Mucosa of stomach (tissue), 1 donor: ENCODE measurements around the gene NFE2.
"Not testable (repeated sequence)": the region's sequence is repeated elsewhere in the genome, so short reads cannot be mapped to it uniquely, and the experiment has no call there.

Experiments used
- H3K27me3 ChIP-seq: one replicate; pipeline ENCODE4 v1.7.0; 2013; ENCODE audit warnings: mild to moderate bottlenecking, low read length; ENCODE audit not compliant: control insufficient read depth, insufficient read depth
- H3K36me3 ChIP-seq: one replicate; pipeline ENCODE4 v1.7.0; 2013; ENCODE audit warnings: low read length; ENCODE audit not compliant: control insufficient read depth, insufficient read depth
- H3K4me1 ChIP-seq: one replicate; pipeline ENCODE4 v1.7.0; 2013; ENCODE audit warnings: mild to moderate bottlenecking, low read length; ENCODE audit not compliant: control insufficient read depth, insufficient read depth
- H3K4me3 ChIP-seq: one replicate; pipeline ENCODE4 v1.7.0; 2013; ENCODE audit warnings: low read length
- H3K9ac ChIP-seq: one replicate; pipeline ENCODE4 v1.7.0; 2013; ENCODE audit warnings: mild to moderate bottlenecking, low read length, moderate library complexity
- H3K9me3 ChIP-seq: one replicate; pipeline ENCODE4 v1.7.0; 2013; ENCODE audit warnings: mild to moderate bottlenecking, low read length, moderate library complexity; ENCODE audit not compliant: control insufficient read depth
- donor health status: Pancreatic carcinoma.

Gene NFE2

GRCh38 chr12:54329759-54330158 is 28.9 kb upstream of the NFE2 start:
- peaks cover 23% of the 10 kb centered on the region for H3K4me1 ChIP-seq
- H3K27me3 ChIP-seq = no peaks in the 10 kb centered on the region
- no peak overlapping the region for H3K4me3 ChIP-seq
- no peak overlapping the region for H3K9ac ChIP-seq
- H3K36me3 ChIP-seq = no peaks in the 10 kb centered on the region
- H3K9me3 ChIP-seq = no peaks in the 10 kb centered on the region

- Histone ChIP-seq H3K36me3 (no peaks in the 10 kb centered on the region), H3K9me3 (no peaks in the 10 kb centered on the region), H3K9ac (no peak overlapping the region), H3K27me3 (no peaks in the 10 kb centered on the region), H3K4me1 (peaks cover 27% of the 10 kb centered on the region), H3K4me3 (no peak overlapping the region)
Measured at GRCh38 chr12:54328595-54329337, 28.0 kb upstream of the NFE2 start.

- H3K9ac ChIP-seq = peak overlapping the region; percentile 96
- not testable (repeated sequence) for H3K9me3 ChIP-seq, H3K27me3 ChIP-seq, H3K36me3 ChIP-seq
- peaks cover 23% of the 10 kb centered on the region for H3K4me1 ChIP-seq
- H3K4me3 ChIP-seq = peak overlapping the region; percentile 93
Measured at GRCh38 chr12:54325442-54326109, 24.8 kb upstream of the NFE2 start.

- Histone ChIP-seq H3K4me3 (peak within 1 kb of the TSS; percentile 93), H3K9me3 (no peaks in the 10 kb centered on the region), H3K36me3 (no peaks in the 10 kb centered on the region), H3K9ac (peak within 1 kb of the TSS; percentile 96), H3K27me3 (no peaks in the 10 kb centered on the region), H3K4me1 (peaks cover 20% of the 10 kb centered on the region)
Measured at GRCh38 chr12:54324617-54325441, 24.0 kb upstream of the NFE2 start, which contains the start of gene COPZ1. Gene COPZ1, plus strand, starts transcription at chr12:54325131. Its CDS starts 33 bp downstream, at chr12:54325164.

GRCh38 chr12:54321363-54321762 is 20.5 kb upstream of the NFE2 start:
- Histone ChIP-seq H3K4me3 (no peak overlapping the region), H3K4me1 (peaks cover 4% of the 10 kb centered on the region), H3K9me3 (no peaks in the 10 kb centered on the region), H3K9ac (no peak overlapping the region), H3K27me3 (no peaks in the 10 kb centered on the region), H3K36me3 (no peaks in the 10 kb centered on the region)

GRCh38 chr12:54312309-54312708 is 11.5 kb upstream of the NFE2 start:
- H3K9me3 ChIP-seq, H3K4me1 ChIP-seq, H3K9ac ChIP-seq, H3K27me3 ChIP-seq, H3K4me3 ChIP-seq, H3K36me3 ChIP-seq: not testable (repeated sequence)

GRCh38 chr12:54311051-54311450 is 10.2 kb upstream of the NFE2 start:
- H3K9me3 ChIP-seq = no peaks in the 10 kb centered on the region
- peaks cover 10% of the 10 kb centered on the region for H3K4me1 ChIP-seq
- H3K9ac ChIP-seq = no peak overlapping the region
- no peaks in the 10 kb centered on the region for H3K27me3 ChIP-seq
- H3K36me3 ChIP-seq = no peaks in the 10 kb centered on the region
- H3K4me3 ChIP-seq = no peak overlapping the region

GRCh38 chr12:54306925-54307741 is 6.3 kb upstream of the NFE2 start:
- Histone ChIP-seq H3K36me3 (no peaks in the 10 kb centered on the region), H3K4me1 (peaks cover 26% of the 10 kb centered on the region), H3K27me3 (peaks cover 5% of the 10 kb centered on the region), H3K9ac (no peak overlapping the region), H3K9me3 (no peaks in the 10 kb centered on the region), H3K4me3 (no peak overlapping the region)

GRCh38 chr12:54304187-54304810 is 3.5 kb upstream of the NFE2 start:
- Histone ChIP-seq H3K9me3 (no peaks in the 10 kb centered on the region), H3K4me3 (no peak overlapping the region), H3K4me1 (peaks cover 40% of the 10 kb centered on the region), H3K27me3 (peaks cover 20% of the 10 kb centered on the region), H3K36me3 (no peaks in the 10 kb centered on the region), H3K9ac (peak overlapping the region; percentile 51)

- no peak overlapping the region for H3K4me3 ChIP-seq
- H3K36me3 ChIP-seq = no peaks in the 10 kb centered on the region
- H3K9ac ChIP-seq = no peak overlapping the region
- peaks cover 40% of the 10 kb centered on the region for H3K4me1 ChIP-seq
- H3K9me3 ChIP-seq = no peaks in the 10 kb centered on the region
- H3K27me3 ChIP-seq = peaks cover 20% of the 10 kb centered on the region
Measured at GRCh38 chr12:54303640-54304039, 2.8 kb upstream of the NFE2 start.

GRCh38 chr12:54301428-54302048 is 723 bp upstream of the NFE2 start:
- Histone ChIP-seq H3K36me3 (no peaks in the 10 kb centered on the region), H3K9me3 (no peaks in the 10 kb centered on the region), H3K4me1 (peaks cover 30% of the 10 kb centered on the region), H3K27me3 (peaks cover 20% of the 10 kb centered on the region), H3K4me3 (no peak overlapping the region), H3K9ac (no peak overlapping the region)
